LNCaP clone FGC (cell line): ENCODE data around the gene CAMKK2.

Source experiments
- DNase-seq: peaks from one replicate; pipeline ENCODE4 v3.0.0-alpha.2; 2011; ENCODE audit warnings: low read depth
- H3K4me3 ChIP-seq: 2 replicates; pipeline ENCODE4 v1.5.1; 2011; ENCODE audit warnings: mild to moderate bottlenecking, low read depth, low read length, control low read depth
- TF ChIP-seq, protein P1 (sequence below): IDR thresholded peaks from 2 replicates; pipeline ENCODE4 v1.5.1; 2012; ENCODE audit warnings: mild to moderate bottlenecking; ENCODE audit not compliant: control insufficient read depth, insufficient read depth; ENCODE audit errors: extremely low read depth

CAMKK2 gene

DNA sequence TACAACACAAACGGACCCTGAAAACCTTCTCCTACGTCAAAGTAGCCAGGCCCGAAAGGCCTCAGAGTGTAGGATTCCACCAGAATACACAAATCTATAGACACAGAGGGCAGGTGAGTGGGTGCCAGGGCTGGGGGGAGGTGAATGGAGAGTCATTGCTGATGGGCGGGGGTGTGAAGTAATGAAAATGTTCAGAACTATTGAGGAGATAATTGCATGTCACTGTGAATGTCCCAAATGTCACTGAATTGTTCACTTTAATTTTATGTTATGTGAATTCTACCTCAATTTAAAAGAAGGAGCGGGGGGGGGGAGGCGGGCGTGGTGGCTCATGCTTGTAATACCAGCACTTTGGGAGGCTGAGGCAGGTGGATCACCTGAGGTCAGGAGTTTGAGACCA lies 50.6 kb downstream of the CAMKK2 start:
- TF ChIP-seq, protein P1, sequence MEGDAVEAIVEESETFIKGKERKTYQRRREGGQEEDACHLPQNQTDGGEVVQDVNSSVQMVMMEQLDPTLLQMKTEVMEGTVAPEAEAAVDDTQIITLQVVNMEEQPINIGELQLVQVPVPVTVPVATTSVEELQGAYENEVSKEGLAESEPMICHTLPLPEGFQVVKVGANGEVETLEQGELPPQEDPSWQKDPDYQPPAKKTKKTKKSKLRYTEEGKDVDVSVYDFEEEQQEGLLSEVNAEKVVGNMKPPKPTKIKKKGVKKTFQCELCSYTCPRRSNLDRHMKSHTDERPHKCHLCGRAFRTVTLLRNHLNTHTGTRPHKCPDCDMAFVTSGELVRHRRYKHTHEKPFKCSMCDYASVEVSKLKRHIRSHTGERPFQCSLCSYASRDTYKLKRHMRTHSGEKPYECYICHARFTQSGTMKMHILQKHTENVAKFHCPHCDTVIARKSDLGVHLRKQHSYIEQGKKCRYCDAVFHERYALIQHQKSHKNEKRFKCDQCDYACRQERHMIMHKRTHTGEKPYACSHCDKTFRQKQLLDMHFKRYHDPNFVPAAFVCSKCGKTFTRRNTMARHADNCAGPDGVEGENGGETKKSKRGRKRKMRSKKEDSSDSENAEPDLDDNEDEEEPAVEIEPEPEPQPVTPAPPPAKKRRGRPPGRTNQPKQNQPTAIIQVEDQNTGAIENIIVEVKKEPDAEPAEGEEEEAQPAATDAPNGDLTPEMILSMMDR, result no peak
- no peak for DNase-seq
- H3K4me3 ChIP-seq, result no peak overlapping the region

DNA sequence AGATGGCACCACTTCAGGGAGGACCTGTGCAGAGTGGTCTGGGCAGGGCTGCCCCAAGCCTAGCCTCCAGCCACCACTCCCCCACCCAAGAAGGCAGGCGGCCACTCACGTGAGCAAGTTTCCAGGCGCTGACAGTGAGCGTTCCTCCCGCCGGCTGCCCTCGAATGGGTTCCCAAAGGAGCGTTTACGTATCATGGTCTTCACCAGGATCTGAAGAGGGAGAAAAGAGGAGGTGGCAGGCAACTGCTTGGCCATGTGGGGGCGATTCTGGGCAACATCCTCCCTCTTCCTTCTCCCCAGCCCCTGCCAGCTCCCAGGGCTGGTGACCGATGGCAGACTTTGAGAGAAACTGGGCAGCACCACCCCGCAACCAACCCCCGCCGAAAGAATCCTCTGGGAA lies 51.5 kb downstream of the CAMKK2 start:
- no peak overlapping the region for H3K4me3 ChIP-seq
- DNase-seq, result no peak
- TF ChIP-seq, protein P1, result no peak

DNA sequence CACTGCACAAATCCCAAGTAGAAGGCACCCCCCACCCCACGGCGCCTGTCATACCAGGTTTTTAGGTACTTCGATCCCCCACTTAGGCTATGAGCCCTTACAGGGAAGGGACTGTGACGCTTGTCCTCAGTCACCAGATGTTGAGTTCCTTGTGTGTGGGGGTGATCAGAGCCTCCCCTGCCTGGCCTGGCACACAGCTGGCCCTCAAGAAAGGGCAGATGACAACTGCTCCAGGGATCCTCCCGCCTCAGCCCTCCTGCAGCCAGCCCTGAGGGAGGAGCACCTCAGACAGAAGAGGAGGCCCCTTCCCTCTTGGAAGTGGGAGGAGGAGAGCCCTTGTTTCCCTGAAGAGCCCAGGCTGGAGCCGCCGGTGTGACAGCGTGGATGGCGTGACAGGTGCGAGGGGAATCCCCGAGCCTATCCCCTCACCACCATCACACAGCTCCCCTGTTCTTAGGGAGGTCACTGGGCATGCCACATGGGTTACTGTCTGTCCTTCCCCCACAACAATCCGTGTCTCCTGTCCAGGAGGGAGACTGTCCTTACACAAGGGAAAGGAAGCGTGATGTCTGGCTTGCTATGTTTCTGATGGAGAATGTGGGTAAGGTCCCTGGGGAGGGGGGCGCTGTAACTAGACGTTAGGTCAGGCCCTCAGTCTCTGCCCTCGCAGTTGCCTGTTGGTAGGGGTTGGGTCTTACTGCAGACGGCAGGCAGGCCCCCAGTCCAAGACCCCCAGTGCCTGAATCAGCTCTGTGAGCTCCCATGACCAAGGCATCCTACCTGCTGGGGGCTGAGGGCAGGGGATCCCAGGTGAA lies 55.1 kb downstream of the CAMKK2 start:
- DNase-seq, result no peak
- no peak overlapping the region for H3K4me3 ChIP-seq
- TF ChIP-seq, protein P1, result no peak

DNA sequence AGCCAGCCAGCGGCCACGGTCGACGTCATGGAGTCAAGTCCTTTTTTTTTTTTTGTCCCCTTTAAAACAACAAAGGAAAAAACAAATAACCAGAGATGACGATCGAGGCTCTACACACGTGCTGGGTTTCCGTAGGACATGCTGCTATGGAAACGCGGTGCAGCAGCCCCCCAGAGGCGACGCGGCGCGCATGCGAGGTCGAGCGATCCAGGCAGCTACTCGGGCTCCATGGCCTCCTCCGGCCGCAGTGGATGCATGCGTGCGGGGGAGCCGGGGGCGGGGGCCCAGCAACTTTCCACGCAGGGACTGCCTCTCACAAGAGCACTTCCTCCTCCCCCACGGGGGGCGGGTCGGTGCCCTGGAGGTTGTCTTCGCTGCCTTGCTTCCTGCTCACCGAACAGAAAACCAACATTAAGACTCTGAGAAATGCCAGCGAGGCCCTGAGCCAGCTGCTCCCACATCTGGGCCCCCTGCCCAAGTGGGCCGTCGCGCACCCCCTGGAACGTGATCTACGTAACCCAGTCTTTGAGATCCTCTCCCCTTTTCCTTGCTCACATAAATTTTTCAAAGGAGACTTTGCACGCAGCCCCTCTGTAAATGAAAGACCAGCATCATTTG lies 55.9 kb downstream of the CAMKK2 start:
- no peak for DNase-seq
- TF ChIP-seq, protein P1, result no peak
- no peak overlapping the region for H3K4me3 ChIP-seq

DNA sequence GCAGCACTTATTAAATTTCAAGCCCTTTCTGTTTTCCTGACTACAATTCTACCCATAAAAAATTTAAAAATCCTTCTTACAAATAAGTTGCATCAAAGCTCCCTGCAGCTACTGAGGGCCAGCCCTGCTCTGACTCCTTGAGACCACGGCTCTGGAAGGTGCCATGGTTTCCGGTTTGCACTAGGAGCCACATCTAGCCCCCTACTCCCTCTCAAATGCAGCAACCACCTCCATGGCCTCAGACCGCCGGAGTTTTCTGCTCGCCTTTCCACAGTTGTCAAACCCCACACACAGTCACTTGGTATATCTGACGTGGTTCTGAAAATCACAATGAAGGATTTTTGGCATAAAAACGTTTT lies 56.5 kb downstream of the CAMKK2 start:
- TF ChIP-seq, protein P1, result no peak
- no peak for DNase-seq

DNA sequence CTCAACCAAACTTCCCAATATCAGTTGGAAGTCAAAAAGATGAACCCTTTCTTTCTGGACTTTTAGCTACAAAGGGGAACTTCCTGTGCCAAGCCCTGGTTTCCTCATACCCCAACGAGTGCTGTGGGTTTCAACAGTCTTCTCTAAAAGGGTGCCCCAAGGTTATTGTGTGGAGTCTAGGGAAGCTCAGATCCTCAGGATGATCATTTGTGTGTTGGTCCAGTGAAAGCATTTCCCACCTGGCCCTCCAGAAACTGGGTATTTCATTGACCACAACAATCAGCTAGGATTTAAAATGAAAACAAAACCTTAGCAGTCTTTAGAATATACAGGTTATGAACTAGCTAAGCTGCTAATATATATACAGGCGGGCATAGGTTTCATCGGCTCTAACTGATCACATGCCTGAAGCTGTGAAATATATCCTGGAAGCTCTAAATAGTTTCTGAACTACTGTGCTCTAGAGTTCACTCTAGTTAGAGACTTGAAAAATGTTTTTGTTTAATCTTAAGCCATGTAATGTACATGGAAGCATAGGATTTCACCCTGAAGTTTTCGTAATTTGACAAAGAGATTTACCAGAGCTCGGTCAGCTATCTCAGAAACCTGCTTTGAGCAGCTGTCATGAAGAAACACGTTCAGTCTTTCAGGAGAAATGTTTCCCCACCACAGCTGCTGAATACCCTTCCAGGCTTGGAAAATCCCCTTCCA lies 57.0 kb downstream of the CAMKK2 start:
- H3K4me3 ChIP-seq, result no peak overlapping the region
- TF ChIP-seq, protein P1, result no peak
- DNase-seq, result no peak

More for the DNA sequence above, 56.5 kb downstream of the CAMKK2 start:
- no peak overlapping the region for H3K4me3 ChIP-seq
